HL-60/S4 (cell line): ENCODE measurements around the gene ACOT7.

Experiments
- in situ Hi-C: fragments of 300-500 bp; cut with MboI; formaldehyde crosslinking; loops from 2 replicates; pipeline ENCODE4 v1.14.3; 2022; ENCODE audit warnings: low sequenced_read_pairs

ACOT7 gene

DNA sequence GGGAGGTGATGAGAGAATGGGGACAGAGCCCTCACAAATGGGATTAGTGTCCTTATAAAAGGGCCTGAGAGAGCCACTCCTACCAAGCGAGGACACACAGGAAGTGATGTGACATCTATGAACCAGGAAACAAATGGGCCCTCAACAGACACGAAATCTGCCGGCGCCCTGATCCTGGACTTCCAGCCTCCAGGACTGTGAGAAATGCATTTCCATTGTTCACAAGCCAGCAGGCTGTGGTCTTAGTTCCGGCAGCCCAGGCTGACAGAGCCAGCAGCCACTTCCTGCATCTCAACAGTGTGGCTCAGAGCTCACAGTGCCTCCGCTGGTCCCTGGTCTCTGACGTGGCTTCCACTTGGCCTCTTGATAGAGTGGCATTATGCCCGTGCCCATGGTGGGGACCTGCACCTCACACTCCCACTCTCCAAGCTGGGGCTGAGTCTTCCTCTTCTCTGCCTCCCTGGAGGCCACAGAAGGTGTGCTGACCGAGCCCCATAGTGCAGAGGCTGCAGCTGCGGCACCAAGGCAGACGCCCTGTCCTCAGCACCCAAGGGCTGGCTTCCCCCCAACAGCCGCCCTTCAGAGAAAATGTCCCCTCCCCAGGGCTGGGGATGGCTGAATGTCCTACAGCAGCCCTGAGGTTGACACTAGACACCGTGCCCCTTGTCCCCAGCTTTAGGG lies 44.9 kb downstream of the ACOT7 start:
- in situ Hi-C loops = loop anchor here (10.0 kb wide), 2 partner anchors 94 to 234 kb away; no protein-coding TSS in a partner anchor

GRCh38 chr1:6347641-6348487 lies 45.7 kb downstream of the ACOT7 start:
- in situ Hi-C loops = loop anchor here (10.0 kb wide), 2 partner anchors 93 to 233 kb away; no protein-coding TSS in a partner anchor

- in situ Hi-C loops = loop anchor here (10.0 kb wide), 2 partner anchors 91 to 231 kb away; no protein-coding TSS in a partner anchor
Measured at GRCh38 chr1:6345460-6345859, 48.1 kb downstream of the ACOT7 start.

- in situ Hi-C loops = loop anchor here (10.0 kb wide), 2 partner anchors 90 to 230 kb away; no protein-coding TSS in a partner anchor
Measured at GRCh38 chr1:6345009-6345408, 48.6 kb downstream of the ACOT7 start.

GRCh38 chr1:6343506-6344405 lies 49.8 kb downstream of the ACOT7 start:
- in situ Hi-C loops = loop anchor here (10.0 kb wide), 2 partner anchors 89 to 229 kb away; no protein-coding TSS in a partner anchor

DNA sequence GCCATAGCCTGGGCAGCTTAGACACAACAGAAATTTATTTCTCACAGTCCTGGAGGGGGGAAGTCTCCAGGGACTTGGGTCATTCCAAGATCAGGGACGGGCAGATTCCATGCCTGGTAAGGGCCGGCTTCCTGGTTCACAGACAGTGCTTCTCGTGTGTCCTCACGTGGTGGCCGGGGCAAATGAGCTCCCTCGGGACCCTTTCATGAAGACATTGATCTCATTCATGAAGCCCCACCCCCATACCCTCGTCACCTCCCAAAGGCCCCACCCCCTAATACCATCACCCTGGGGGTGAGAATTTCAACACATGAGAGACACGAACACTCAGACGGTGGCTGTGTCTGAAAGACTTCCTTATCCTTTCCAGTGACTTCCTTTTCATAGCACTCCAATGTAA lies 51.5 kb downstream of the ACOT7 start:
- in situ Hi-C loops = loop anchor here (10.0 kb wide), 2 partner anchors 87 to 227 kb away; no protein-coding TSS in a partner anchor

DNA sequence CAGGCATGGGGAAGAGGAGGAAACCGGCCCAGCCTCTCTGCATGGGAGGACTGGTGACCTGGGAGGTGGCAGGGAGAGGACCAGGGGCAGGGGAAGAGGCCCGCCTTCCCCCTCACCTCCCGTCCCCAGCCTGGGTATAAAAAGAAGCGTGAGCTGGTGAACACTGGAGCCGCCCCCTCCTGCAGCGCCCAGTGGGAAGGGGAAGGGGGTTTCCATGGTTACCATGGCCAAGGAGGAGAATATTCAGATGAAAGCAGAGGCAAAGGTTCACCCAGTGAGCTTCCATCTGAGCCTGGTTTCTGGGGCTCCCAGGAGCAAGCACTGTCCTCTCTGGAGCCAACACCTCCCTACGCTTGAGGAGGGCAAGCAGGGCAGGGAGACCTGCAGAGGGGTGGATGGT lies 54.9 kb downstream of the ACOT7 start:
- in situ Hi-C loops = no loop called here

DNA sequence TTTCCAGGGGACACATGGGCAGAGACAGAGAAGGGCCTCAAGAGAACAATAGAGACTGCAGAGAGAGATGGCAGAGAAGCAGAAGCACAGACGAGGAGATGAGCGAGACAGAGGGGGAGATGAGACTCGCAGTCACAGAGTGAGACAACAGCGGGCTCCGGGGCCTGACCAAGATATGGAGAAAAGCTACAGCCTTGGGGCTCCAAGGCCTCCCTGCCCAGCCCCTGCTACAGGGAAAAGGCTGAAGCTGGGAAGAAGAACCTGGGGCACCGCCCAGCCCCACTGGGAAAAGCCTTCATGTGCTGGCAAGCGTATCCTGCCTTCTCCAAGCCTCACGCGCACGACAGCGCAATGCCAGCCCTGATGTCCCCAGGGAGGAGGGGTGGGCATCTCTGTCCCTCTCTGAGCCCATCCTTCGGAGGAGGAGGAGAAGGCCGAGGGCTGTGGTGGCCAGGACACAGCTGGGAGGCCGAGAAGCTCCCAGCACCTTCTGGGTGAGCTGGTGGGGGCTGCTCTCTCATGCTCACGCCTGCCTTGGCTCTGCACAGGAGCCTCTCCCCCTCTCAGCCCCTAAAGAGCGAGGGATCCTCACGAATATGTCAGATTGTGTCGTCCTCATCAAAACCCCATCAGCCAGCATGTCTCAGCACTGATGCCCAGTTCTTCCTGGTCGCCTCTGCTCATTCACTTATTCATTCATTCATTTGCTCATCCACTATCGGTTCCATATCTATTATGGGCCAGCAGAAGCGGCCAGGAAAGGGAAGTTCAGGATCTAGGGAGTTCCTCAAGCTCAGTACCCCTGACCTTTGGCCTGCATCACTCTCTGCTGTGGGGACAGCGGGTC lies 56.6 kb downstream of the ACOT7 start:
- in situ Hi-C loops = no loop called here

GRCh38 chr1:6334261-6334993 lies 59.1 kb downstream of the ACOT7 start:
- in situ Hi-C loops = no loop called here

- in situ Hi-C loops = no loop called here
Measured at GRCh38 chr1:6332821-6333220, 60.7 kb downstream of the ACOT7 start.

DNA sequence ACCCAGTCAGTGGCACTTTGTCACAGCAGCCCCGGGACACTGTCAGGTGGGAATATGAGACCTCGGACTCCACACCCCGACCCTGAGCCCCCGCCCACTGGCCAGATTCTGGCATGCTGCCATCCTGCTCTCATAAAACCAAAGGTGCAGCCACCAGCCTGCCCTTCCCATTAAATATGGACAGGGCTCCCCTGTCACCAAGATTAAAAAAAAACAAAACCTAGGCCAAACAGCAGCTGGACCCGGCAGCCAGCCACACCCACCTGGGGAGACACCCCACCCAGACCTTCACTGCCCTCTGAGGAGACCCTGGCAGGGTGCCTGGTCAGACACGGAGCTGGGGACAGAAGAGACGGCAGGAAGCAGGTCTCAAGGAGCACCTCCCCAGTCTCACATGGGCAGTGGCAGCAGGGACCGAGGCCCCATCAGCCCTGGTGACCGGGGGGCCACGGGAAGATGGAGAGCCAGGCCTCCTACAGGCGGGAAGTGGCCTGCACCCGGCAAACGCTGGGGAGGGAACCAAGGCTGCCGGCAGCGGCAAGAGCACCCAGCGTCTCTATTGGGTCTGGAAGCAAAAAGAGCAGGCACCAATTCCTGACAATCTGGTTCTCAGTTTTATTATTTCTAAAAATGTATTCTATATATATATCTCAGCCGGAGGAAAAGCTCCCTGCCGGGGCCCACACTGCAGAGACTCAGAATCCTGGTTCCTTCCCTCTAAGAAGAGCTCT lies 61.9 kb downstream of the ACOT7 start:
- in situ Hi-C loops = no loop called here

DNA sequence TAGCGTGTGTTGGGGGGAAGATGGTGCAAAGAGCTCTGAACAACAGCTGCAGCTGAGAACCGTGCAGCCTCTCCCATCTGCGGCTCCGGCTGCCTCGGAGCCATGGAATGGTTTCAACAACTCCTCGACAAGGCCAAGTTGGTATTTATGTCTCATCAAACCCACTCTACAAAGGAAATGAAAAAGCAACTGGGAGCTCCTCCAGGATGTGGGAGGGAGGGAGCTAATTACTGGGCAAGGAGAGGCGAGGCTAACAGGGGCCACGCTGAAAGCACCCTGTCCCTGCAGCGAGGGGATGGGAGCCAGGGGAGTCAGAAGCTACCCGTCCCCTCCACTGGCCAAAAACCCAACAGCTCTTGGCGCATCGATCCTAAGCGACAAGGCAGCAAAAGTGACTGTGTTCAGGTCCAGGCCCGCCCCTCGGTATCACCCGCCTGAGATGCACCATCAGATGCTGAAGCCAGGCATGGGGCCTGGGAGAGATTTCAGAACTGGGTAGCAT lies 63.1 kb downstream of the ACOT7 start:
- in situ Hi-C loops = no loop called here

GRCh38 chr1:6329851-6330250 lies 63.7 kb downstream of the ACOT7 start:
- in situ Hi-C loops = no loop called here

- in situ Hi-C loops = no loop called here
Measured at GRCh38 chr1:6329396-6329795, 64.2 kb downstream of the ACOT7 start.

DNA sequence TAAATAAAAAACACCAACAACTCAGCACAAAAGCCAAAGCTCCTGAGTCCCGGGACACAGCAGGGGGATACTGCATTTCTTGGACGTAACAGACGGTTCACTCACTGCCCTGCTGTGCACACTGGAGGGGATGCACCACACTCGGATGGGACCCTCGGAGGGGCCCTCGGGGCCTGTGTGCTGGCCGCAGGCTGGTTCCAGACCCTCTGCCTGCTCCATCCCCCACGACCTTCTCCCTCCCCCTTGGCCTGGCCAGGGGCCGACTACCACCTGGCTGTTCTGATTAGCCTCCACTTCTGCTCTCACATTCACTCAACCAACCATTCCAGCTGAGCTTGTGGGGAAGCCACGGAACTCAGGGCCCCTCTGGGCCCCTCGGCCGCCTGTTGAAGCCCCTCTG lies 64.9 kb downstream of the ACOT7 start:
- in situ Hi-C loops = no loop called here

DNA sequence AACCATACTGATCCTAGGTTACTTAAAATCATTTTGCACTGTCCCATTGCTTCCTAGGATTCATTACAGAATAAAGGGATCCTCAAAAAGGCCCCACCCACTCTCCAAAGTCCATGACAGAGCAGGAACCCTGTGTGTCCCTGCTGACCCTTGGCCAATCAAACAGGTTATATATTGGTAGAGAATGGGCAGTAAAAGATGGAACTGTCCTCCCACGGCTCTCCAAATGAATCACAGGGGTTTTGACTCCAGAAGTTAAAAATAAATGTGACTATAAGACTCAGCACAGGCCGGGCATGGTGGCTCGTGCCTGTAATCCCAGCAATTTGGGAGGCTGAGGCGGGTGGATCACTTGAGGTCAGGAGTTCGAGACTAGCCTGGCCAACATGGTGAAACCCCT lies 65.5 kb downstream of the ACOT7 start:
- in situ Hi-C loops = no loop called here

DNA sequence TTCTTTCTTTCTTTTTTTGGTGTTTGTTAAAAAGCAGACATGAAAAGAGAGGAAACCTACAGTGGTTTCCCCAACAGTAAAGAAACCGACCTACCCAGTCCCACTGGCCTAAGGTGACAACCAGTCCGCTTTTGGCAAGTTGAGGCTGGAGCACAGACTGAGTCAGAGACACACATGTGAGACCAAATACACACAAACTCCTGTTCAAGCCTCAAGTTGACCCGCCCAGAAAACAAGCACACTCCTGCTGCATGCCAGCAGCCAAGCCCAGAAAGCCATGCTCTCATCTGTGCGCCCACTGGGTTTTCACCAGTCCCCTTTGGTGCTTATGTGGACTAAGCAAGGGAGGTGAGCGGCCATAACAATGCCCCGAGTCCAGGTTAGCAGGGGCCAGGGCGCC lies 68.1 kb downstream of the ACOT7 start:
- in situ Hi-C loops = no loop called here

GRCh38 chr1:6322161-6322560 lies 71.4 kb downstream of the ACOT7 start:
- in situ Hi-C loops = no loop called here
